HG02588 (cell line): ENCODE data around the gene TCIRG1.

Experiments
- ATAC-seq: cut with Tn5 transposase; IDR thresholded peaks from one replicate; pipeline ENCODE4 v1.9.1; 2021; ENCODE audit warnings: mild to moderate bottlenecking, moderate library complexity; ENCODE audit not compliant: unreplicated experiment

Gene TCIRG1

DNA sequence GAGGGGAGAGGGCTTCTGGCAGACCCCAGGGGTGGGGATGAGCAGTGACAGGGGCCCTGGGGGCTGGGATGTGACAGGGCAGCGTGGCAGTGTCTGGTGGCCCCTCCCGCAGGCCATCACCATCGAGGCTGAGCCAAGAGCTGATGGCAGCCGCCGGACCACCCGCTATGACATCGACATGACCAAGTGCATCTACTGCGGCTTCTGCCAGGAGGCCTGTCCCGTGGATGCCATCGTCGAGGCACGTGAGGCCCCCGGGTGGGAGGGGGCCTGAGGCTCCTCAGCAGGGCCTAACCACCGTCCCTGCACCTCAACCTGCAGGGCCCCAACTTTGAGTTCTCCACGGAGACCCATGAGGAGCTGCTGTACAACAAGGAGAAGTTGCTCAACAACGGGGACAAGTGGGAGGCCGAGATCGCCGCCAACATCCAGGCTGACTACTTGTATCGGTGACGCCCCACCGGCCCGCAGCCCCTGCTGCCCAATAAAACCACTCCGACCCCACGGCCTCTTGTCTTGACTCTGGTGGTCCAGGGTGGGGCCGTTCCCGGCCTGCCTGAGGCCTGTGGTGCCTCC, 2.6 kb upstream of the TCIRG1 start:
- ATAC-seq: no peak

DNA sequence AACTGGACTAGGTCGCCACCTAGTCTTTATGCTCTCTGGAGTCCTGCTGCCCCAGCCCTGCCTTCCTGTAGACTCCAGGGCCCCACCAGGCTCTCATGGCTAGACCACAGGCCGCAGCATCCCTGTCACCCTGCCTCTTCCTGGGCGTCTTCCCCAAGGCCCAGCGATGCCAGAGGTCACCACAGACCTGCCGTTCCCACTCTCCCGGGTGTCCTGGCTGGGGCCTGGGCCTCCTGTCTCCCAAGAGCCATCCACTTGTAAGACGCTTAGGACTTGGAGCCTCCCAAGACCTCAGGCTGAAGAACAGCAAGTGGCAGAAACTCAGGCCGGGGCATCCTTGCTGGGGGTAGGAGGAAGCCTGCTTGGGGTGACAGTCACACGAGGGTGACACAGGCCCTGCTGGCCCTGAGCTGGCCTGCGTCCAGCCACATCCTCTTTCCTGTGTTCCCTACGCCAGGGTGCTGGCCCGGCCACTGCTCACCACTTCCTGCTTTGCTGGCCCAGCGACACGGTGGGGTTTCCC, 2.0 kb upstream of the TCIRG1 start:
- no peak for ATAC-seq

DNA sequence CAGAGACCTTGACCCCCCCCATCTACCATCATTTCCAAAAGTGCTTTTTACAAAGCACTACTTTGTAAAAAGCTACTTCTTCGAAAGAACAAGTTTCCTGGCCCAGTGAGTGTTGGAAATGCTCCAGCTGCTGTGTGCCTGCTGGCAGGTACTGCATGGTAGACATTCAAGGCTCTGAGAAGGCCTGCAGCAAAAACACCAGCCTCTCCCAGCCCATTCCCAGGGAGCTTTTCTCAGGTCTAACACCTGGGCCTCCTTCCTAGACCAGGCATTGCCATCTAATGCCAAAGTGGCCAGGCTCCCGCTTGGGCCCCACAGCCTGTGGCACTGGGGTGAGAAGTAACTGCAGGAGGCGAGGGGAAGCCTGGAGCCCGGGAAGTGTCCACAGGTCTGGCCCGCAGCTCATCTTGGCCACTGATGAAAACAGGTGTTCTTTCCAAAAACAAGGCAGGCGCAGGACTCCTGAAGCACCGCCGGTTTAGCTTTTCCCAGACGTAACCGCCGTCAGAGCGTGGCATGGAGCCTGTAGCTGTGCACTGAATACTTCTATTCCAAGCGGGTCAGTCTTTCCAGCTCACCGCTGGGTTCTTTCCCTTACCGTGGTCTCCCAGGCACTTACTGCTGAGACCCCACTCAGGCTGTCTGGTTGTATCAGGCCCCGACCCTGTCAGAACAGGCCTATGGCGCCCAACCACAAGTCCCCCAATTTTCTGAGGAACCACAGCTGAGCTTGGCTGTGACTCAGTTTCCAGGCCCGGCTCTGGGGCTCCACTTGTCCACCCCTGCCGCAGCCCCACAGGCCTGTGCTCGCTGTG, 1.2 kb upstream of the TCIRG1 start:
- no peak for ATAC-seq

DNA sequence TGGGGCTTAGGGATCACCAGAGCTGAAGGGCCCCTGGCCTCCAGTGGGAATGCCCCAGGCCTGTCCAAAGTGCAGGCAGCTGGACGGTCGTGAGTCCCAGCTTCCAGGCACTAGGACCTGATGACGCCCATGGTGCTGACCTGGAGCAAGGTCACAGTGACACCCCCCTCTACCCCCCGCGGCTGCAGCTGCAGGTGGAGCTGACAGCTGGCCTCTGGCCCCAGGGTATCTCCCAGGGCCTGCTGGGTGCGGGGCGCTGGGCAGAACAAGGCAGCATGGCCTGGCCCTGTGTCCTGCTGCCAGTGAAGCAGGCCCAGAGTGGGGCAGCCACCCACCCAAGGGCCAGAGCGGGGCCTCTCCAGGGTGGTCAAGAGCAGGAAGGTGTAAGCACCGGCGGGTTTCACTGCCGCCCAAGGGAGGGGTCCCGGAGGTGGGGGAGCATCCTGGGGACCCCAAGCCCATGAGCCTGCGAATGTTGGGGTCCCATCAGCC, 553 bp upstream of the TCIRG1 start:
- no peak for ATAC-seq

DNA sequence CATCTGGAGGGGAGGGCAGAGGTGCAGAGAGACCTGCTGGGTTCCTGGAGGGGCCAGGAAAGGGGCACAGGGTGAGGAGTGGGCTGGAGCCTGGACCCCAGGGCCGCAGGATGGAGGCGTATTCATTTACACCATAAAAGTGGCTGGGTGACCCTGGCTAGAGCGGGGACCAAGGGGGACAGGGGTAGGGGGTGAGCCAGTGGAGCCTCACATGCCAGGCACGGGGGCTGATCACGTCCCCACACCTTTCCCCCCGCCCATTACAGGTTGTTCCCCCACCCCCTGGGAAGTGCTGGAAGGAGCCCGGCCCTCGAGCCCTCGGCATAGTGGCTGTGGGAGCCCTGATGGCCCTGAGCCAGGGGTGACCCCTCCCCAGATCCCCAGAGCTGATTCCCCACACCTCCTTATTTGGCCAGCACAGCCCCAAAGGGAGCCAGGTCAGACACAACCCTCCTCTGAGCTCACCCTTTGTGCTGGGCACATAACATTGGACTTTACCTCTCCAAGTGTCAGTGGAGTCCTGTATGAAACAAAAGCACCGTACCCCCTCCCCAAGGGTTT, 781 bp downstream of the TCIRG1 start:
- ATAC-seq: no peak

DNA sequence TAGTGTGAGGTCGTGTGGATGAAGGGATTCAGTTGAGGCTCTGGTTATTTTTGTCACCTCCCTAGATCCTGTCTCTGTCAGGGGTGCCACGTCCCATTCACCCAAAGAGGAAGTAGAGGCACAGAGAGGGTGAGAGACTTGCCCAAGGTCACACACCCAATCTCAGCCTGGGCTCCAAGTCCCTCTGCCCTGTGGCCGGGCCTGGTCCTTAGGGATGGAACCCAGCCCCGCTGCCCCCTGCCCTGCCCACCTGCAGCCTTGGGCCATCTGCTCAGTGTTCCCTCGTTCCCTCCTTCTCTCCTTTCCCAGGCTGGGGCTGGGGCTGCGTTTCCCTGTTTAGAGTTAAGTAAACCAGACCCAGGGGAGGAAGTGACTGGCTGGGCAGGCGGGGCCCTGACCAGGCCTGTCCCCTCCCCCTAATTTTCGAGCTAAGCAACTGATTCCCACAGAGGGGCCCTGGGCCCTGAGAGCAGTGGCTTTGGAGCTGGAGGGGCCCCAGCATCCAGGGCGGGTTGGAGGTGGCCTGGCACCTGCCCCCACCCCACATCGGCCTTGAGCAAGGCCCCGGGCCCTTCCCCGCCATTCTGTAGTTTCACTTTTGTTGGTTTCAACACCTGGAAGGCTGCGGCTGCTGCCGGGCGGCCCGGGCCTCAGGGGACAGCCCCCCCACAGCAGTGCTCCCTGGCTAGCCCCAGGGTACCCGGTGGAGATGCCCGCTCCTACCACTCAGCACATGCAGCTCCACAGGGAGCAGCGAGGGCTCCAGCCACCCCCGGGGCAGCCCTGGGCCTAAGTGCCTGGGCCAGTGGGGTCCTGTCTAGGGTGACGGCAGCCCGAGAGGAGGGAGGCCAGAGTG, 1.5 kb downstream of the TCIRG1 start:
- peak; percentile 48 for ATAC-seq

DNA sequence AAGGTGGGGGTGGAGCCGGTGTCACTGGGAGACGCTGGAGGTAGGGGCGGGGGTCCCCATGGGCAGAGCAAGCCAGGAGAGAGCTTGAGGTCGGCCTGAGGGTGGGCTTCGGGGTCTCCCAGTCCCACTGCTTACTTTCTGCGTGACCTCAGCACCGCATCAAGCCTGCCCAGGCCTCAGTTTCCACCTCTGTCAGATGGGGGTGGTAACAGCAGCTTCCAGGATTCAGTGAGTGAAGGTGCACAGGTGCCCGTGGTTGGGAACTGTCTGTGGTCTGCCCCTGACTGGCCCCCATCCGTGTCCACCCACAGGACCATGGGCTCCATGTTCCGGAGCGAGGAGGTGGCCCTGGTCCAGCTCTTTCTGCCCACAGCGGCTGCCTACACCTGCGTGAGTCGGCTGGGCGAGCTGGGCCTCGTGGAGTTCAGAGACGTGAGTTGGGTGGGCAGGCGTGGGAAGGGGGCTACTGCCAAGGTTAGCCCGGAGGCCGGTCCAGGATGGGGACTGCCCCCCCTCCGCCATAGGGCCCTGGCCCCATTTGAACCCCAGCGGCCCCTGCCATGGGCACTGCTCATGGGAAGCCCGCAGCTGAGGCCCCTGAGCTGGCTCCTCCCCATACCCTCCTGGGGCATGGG, 2.2 kb downstream of the TCIRG1 start:
- no peak for ATAC-seq

DNA sequence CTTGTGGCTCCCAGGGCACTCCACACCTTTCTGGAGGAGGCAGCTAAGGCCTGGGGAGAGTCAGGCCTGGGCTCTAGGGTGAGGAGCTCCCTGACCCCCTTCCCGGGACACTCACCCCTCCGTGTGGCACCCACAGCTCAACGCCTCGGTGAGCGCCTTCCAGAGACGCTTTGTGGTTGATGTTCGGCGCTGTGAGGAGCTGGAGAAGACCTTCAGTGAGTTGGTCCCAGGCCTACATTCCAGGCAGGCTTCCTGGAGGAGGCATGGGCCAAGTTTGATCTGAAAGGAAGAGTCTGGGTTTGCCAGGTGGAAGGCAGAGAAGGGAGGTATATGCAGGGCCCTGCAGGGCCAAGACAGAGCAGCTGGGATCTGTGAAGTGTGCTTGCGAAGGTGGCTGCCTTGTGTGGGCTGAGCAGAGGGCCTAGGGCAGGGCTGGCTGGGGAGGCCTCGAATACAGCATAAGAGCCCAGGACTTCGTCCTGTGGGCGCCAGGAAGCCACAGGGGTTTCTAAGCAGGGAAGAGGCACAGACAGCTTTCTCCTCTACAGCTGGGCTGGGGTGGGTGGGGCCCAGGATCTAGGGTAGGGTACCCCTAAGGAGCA, 2.9 kb downstream of the TCIRG1 start:
- no peak for ATAC-seq

DNA sequence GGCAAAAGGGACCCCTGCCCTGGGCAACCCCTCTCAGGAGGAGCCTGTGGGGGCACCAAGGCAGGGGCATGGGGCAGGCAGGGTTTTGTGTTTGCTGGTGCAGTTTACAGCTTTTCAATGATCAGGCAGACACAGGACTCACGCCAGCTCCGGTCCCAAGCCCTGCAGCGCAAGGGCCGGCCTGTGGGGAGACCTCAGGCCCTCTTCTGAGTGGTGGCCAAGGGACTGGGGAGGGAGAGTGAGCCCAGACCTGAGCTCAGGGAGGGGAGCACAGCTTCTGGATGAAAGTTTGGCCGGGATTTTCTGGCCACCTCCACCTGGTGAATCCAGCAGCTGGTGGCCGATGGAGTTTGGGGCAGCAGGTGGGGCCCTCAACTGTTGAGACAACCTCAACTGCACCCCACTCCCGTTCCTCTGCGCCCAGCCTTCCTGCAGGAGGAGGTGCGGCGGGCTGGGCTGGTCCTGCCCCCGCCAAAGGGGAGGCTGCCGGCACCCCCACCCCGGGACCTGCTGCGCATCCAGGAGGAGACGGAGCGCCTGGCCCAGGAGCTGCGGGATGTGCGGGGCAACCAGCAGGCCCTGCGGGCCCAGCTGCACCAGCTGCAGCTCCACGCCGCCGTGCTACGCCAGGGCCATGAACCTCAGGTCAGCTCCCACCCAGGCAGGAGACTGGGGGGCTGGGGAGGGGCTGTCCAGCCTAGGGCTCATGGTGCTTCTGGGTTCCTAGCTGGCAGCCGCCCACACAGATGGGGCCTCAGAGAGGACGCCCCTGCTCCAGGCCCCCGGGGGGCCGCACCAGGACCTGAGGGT, 3.6 kb downstream of the TCIRG1 start:
- no peak for ATAC-seq

DNA sequence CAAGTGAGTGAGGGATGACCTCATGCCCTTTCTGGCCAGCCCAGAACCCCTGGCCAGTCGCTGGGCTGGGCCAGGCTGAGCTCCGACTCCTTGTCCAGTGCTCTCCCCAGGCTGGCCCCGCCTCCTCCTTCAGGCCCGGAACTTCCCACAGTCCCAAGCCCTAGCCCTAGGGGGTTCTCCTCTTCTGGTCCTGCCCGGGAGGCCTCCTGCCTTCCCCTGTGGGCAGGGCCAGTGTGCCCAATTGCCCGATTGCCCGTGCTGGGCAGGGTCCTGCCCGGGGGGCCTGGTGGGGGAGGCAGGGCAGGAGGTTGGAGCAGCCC, 4.2 kb downstream of the TCIRG1 start:
- ATAC-seq: no peak

DNA sequence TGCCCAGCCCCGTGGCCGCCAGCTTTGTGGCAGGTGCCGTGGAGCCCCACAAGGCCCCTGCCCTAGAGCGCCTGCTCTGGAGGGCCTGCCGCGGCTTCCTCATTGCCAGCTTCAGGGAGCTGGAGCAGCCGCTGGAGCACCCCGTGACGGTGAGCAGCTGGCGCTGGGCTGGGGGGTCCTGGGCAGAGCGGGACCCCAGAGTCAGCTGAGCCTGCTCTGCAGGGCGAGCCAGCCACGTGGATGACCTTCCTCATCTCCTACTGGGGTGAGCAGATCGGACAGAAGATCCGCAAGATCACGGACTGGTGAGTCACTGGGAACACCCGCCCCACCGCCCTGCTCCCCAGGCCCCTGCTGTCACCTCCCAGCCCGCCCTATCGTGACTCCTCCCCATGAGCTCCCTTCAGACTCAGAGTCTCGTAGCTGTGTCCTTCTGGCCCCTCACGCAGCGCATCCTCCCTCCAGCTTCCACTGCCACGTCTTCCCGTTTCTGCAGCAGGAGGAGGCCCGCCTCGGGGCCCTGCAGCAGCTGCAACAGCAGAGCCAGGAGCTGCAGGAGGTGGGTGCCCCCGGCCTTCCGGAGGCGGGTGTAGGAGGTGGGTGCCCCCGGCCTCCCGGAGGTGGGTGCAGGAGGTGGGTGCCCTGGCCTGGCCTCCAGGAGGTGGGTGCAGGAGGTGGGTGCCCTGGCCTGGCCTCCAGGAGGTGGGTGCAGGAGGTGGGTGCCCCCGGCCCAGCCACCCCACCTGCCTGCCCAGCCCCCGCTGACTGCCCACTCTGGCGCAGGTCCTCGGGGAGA, 4.7 kb downstream of the TCIRG1 start:
- ATAC-seq: no peak

DNA sequence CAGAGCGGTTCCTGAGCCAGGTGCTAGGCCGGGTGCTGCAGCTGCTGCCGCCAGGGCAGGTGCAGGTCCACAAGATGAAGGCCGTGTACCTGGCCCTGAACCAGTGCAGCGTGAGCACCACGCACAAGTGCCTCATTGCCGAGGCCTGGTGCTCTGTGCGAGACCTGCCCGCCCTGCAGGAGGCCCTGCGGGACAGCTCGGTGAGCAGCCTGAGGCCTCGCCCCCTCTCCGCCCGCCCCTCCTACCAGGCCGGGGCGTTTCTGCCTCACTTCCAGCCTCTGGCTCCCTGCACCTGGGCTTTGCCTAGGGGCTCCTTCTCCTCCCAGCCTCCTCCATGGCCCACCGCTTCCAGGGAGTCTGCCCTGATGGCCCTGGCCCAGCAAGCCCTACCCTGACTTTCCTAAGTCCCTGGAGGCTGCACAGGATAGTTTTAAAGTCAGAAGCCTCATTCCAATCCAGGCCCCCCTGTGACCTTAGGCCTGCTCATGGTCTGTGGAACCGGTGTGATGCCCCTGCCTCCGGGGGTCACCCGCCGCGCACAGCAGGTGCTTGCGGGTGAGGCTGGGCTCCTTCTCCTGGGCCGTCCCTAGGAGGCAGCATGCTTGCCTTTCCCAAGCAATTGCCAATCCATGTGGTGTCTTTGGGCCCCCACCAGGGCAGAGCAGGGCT, 5.5 kb downstream of the TCIRG1 start:
- no peak for ATAC-seq

DNA sequence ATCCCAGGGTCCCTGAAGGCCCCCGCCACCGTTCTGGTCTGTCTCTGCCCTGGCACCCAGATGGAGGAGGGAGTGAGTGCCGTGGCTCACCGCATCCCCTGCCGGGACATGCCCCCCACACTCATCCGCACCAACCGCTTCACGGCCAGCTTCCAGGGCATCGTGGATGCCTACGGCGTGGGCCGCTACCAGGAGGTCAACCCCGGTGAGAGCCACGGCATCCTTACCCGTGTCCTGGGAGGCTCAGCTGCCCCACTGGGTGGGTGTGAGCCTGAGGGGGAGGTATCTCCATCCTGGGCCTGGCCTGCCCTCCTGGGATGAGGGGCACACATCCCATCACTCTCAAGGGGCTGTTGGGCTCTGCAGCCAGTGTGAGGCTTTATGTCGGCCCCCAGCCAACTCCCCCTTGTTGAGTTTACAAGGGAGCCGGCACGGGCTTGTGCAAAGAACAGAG, 6.1 kb downstream of the TCIRG1 start:
- ATAC-seq: no peak

DNA sequence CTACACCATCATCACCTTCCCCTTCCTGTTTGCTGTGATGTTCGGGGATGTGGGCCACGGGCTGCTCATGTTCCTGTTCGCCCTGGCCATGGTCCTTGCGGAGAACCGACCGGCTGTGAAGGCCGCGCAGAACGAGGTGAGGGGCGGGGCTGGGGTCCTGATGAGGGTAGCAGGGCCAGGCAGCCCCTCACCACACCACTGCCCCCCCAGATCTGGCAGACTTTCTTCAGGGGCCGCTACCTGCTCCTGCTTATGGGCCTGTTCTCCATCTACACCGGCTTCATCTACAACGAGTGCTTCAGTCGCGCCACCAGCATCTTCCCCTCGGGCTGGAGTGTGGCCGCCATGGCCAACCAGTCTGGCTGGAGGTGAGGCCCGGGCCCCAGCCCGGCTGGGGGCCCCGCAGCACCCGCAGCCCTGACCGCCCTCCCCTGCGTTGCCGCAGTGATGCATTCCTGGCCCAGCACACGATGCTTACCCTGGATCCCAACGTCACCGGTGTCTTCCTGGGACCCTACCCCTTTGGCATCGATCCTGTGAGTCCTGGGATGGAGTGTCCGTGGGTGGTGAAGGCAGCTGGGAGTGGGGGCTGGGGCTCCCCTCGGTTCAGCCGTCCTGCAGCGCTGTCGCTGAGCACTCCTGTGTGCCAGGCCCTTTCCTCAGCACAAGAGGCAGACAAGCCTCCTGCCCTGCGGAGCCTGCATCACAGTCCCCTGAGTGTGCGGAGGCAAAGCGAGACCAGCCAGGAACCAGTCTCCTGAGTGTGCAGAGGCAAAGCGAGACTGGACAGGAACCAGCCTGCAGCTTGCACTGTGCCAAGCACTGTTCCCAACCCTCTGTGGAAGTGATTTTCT, 8.8 kb downstream of the TCIRG1 start:
- no peak for ATAC-seq

DNA sequence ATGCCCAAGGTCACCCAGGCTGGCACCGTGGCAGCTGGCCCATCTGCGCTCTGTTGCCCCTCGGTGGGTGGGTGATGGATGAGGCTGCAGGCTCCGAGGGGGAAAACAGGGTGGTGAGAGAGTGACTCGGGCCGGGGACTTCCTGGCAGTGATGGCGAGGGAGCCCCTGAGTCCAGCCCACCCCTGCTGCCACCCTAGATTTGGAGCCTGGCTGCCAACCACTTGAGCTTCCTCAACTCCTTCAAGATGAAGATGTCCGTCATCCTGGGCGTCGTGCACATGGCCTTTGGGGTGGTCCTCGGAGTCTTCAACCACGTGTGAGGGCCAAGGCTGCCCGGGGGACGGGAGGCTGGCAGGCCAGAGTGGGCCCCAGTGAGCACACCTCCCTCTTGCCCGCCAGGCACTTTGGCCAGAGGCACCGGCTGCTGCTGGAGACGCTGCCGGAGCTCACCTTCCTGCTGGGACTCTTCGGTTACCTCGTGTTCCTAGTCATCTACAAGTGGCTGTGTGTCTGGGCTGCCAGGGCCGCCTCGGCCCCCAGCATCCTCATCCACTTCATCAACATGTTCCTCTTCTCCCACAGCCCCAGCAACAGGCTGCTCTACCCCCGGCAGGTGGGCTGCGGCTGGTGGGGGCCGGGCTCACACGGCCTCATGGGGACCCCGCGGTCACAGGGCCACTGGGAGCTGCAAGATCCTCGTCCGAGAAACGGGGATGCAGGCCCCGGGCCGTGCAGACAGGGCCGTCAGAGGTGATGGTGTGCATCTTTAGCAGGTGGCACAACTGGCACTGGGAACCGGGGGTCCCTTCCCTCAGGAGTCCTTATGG, 10.1 kb downstream of the TCIRG1 start:
- no peak for ATAC-seq
